ENCODE measurements around the gene TGFB2.

GRCh38 chr1:218365226-218365999 is 20.3 kb downstream of the TGFB2 start:
- no peak for TF ChIP-seq EZH2 (IDR thresholded peaks at IDR 0.05; ENCODE audit: borderline replicate concordance, insufficient read depth, low read depth, low read length, poor library complexity, severe bottlenecking)
- TF ChIP-seq CTCF (IDR thresholded peaks at IDR 0.05) = no peak
